Effector memory CD8-positive, alpha-beta T cell (primary cell): Measurements from ENCODE around the gene CDC42EP3.

Source experiments
- ATAC-seq: fragments of 150-1000 bp; cut with Tn5 transposase; replicated peaks from 2 replicates; pipeline ENCODE4 v1.10.0; 2021; ENCODE audit warnings: mild to moderate bottlenecking, moderate library complexity
- DNase-seq, 3 experiments: peaks; one replicate each; pipeline ENCODE4 v3.0.0; 2021
- H3K27ac Mint-ChIP-seq, 2 donors: one replicate each; pipeline ENCODE4 v1.8.0; 2022; ENCODE audit warnings: mild to moderate bottlenecking in 2 of 2, mixed read lengths in 2 of 2, moderate library complexity in 2 of 2
- H3K27me3 Mint-ChIP-seq, 2 donors: one replicate each; pipeline ENCODE4 v1.8.0; 2022; ENCODE audit warnings: mixed read lengths in 2 of 2
- H3K36me3 Mint-ChIP-seq: one replicate; pipeline ENCODE4 v1.8.0; 2022; ENCODE audit warnings: mild to moderate bottlenecking, moderate library complexity, mixed read lengths; ENCODE audit not compliant: insufficient read depth
- H3K4me1 Mint-ChIP-seq, 2 donors: one replicate each; pipeline ENCODE4 v1.8.0; 2022; ENCODE audit warnings: low read depth in 2 of 2, mixed read lengths in 2 of 2
- H3K4me3 Mint-ChIP-seq, 2 donors: one replicate each; pipeline ENCODE4 v1.8.0; 2022; ENCODE audit warnings: mild to moderate bottlenecking in 2 of 2, mixed read lengths in 2 of 2, moderate library complexity in 2 of 2
- H3K9me3 Mint-ChIP-seq, 2 donors: one replicate each; pipeline ENCODE4 v1.8.0; 2022; ENCODE audit warnings: mixed read lengths in 2 of 2

Gene CDC42EP3

DNA sequence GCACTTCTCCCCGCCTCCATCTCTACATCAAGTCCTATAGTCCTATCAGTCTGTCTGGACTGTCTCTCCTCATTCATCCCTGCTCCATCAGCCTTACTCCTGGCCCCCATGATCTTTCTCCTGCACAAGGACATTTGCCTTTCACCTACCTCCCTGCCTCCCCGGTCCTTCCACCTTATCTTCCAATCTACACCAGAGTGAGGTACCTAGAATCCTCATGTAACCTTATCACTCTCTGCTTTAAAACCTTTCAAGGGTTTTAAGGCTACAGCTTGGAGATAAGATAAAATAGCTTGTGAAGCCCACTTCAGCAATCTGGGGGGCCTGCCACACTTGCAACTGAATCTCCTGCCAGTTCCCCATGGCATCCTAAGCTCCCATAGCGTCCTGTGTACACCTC lies 12.8 kb downstream of the CDC42EP3 start:
- peak overlapping the region; percentile 39 to 91 for H3K27ac Mint-ChIP-seq
- H3K9me3 Mint-ChIP-seq: no peaks in the 10 kb centered on the region
- H3K36me3 Mint-ChIP-seq: peaks cover 28% of the 10 kb centered on the region
- peak overlapping the region in 1 of 2 donors; percentile 23 for H3K4me3 Mint-ChIP-seq
- no peak for ATAC-seq
- DNase-seq: no peak
- H3K27me3 Mint-ChIP-seq: no peaks in the 10 kb centered on the region
- H3K4me1 Mint-ChIP-seq: peaks cover 79 to 93% of the 10 kb centered on the region in 2 donors

GRCh38 chr2:37657471-37657870 lies 14.0 kb downstream of the CDC42EP3 start:
- no peaks in the 10 kb centered on the region for H3K27me3 Mint-ChIP-seq
- peak overlapping the region; percentile 9 to 75 for H3K4me3 Mint-ChIP-seq
- peak overlapping the region; percentile 91 to 98 for H3K27ac Mint-ChIP-seq
- DNase-seq (no peak), ATAC-seq (no peak)
- H3K36me3 Mint-ChIP-seq: peaks cover 36% of the 10 kb centered on the region
- no peaks in the 10 kb centered on the region for H3K9me3 Mint-ChIP-seq
- H3K4me1 Mint-ChIP-seq: peaks cover 77 to 93% of the 10 kb centered on the region in 2 donors

- Mint-ChIP-seq H3K27ac (peak overlapping the region; percentile 91 to 98), H3K4me1 (peaks cover 77 to 90% of the 10 kb centered on the region in 2 donors), H3K36me3 (peaks cover 40% of the 10 kb centered on the region), H3K27me3 (no peaks in the 10 kb centered on the region), H3K4me3 (peak overlapping the region; percentile 59 to 75), H3K9me3 (no peaks in the 10 kb centered on the region)
- no peak for DNase-seq
- ATAC-seq: peak; percentile 53
Observed at GRCh38 chr2:37656512-37657423, 14.7 kb downstream of the CDC42EP3 start.

DNA sequence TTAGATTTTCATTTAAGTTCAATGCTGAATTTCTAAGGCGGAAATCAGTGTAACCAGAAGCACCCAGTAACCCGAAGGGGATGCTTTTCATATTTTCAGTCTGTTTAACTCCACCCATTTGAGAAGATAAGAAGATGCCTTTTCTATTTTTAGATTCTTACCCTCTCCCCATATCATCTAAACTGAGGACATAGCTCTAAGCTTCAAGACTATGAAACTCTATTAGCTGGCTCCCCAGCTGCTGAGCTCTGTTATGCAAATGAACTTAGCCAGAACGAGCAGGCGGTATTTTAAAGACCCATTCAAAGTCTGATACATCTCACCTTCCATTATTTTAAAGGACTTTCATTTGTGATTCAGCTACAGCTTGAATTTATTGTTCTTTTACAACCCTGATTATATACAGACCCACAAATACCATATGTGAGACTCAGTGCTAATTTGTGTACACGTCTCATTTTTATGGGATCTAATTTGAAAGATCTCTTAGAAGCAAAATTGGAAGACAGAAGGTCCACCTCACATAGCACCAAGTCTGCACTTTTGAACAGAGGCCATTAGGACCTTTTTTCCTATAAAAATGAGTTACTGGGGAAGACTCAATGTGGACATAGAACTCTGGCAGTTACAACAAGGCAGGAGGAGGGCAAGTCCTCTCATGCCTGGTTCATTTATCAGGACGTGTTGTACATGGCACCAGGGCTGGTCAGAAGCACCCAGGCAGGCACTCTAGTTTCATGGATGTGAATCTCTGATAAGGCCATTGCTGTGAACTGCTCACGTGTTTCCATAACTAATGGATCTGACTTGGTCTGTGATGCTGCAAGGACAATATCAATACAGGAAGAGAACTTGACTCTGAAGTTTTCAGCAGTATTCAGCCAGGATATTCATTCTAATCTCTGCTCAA lies 16.3 kb downstream of the CDC42EP3 start:
- H3K4me1 Mint-ChIP-seq: peaks cover 77 to 88% of the 10 kb centered on the region in 2 donors
- DNase-seq: no peak
- H3K9me3 Mint-ChIP-seq: no peaks in the 10 kb centered on the region
- peak overlapping the region; percentile 68 to 79 for H3K4me3 Mint-ChIP-seq
- ATAC-seq: peak; percentile 31
- no peaks in the 10 kb centered on the region for H3K27me3 Mint-ChIP-seq
- H3K27ac Mint-ChIP-seq: peak overlapping the region; percentile 91 to 98
- H3K36me3 Mint-ChIP-seq: peaks cover 34% of the 10 kb centered on the region

DNA sequence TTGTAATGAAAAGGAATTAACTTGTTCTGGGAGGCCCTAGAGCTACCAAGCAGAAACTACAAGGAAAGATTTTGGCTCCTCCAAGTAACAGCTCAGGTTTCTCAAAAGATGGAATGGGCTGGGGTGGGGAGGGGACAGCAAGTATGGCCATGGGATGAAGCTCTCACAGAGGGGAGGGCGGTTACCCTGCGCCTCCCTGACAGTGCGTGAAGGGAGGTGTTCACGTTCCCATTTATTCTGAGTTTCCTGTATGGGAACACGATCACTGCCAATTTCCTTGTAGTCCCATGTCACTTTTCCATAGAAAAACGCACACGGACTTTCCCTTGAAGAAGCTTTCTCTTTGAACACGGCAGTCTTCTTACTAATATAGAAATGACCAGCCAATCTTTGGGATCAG lies 17.0 kb downstream of the CDC42EP3 start:
- no peak for ATAC-seq
- peak overlapping the region; percentile 91 to 98 for H3K27ac Mint-ChIP-seq

GRCh38 chr2:37653805-37654378 lies 17.6 kb downstream of the CDC42EP3 start:
- H3K36me3 Mint-ChIP-seq: peaks cover 44% of the 10 kb centered on the region
- DNase-seq: no peak
- H3K4me3 Mint-ChIP-seq: peak overlapping the region; percentile 68 to 79

More for the DNA sequence above, 17.0 kb downstream of the CDC42EP3 start:
- Mint-ChIP-seq H3K27me3 (no peaks in the 10 kb centered on the region), H3K4me3 (peak overlapping the region; percentile 68 to 79), H3K36me3 (peaks cover 38% of the 10 kb centered on the region), H3K9me3 (no peaks in the 10 kb centered on the region), H3K4me1 (peaks cover 75 to 88% of the 10 kb centered on the region in 2 donors)
- no peak for DNase-seq

GRCh38 chr2:37653093-37653492 lies 18.3 kb downstream of the CDC42EP3 start:
- no peak for ATAC-seq

More at GRCh38 chr2:37653805-37654378, 17.6 kb downstream of the CDC42EP3 start:
- Mint-ChIP-seq H3K27me3 (no peaks in the 10 kb centered on the region), H3K4me1 (peaks cover 74 to 83% of the 10 kb centered on the region in 2 donors), H3K27ac (peak overlapping the region; percentile 91 to 98), H3K9me3 (no peaks in the 10 kb centered on the region)
- peak; percentile 50 for ATAC-seq

DNA sequence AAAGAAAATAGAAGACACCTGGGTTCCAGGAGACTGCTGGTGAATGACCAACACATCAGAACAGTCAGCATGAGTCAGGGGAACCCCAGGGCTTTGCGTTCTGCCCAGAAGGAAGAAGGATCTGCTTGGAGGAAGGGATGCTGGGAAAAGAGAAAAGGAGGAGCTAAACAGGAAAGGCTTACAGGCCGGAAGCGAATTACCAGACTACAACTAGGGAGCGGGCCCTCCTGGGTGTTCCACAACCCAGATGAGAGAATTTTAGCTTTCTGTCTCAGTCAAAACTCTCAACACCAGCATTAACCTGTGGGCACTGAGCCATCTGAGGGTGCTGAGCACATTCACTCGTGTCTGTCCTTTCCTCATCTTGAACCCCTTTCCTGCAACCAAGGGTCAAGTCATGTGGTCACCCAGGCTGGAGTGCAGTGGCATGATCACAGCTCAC lies 19.2 kb downstream of the CDC42EP3 start:
- no peak for ATAC-seq
- Mint-ChIP-seq H3K9me3 (no peaks in the 10 kb centered on the region), H3K4me3 (peak overlapping the region; percentile 68 to 79), H3K36me3 (peaks cover 54% of the 10 kb centered on the region), H3K27ac (peak overlapping the region; percentile 91 to 98), H3K27me3 (no peaks in the 10 kb centered on the region), H3K4me1 (peaks cover 77 to 83% of the 10 kb centered on the region in 2 donors)
- DNase-seq: no peak

More at GRCh38 chr2:37653093-37653492, 18.3 kb downstream of the CDC42EP3 start:
- H3K27me3 Mint-ChIP-seq: no peaks in the 10 kb centered on the region
- DNase-seq: no peak
- no peaks in the 10 kb centered on the region for H3K9me3 Mint-ChIP-seq
- peak overlapping the region; percentile 68 to 79 for H3K4me3 Mint-ChIP-seq
- H3K27ac Mint-ChIP-seq: peak overlapping the region; percentile 91 to 98
- H3K36me3 Mint-ChIP-seq: peaks cover 52% of the 10 kb centered on the region
- H3K4me1 Mint-ChIP-seq: peaks cover 76 to 83% of the 10 kb centered on the region in 2 donors

DNA sequence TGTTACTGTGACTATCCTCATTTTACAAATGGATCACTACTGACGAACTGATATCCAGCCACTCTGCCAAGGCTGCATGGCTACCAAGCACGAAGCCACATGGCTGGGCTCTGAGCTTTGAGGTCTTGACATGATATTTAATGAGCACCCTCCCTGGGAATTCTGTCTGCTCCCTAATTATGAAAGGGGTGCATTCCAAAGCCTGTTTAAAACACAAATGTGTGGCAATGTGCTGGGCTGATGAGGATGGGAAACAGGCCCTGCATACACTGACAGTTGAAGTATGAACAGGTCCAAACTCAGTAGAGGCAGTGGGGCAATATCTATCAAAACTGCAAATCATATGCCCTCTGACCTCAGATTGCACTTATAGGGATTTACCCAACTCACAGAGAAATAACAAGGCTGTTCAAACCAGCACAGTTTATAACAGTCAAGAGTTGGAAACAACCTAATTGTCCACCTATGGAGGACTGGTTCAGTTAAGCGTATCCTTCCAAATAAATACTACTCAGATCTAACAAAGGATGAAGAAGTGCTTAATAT lies 20.8 kb downstream of the CDC42EP3 start:
- ATAC-seq: no peak
- H3K4me1 Mint-ChIP-seq: peaks cover 84 to 86% of the 10 kb centered on the region in 2 donors
- H3K4me3 Mint-ChIP-seq: peak overlapping the region; percentile 26 to 68
- peak overlapping the region; percentile 91 to 98 for H3K27ac Mint-ChIP-seq
- DNase-seq: no peak
- no peaks in the 10 kb centered on the region for H3K9me3 Mint-ChIP-seq
- H3K36me3 Mint-ChIP-seq: peaks cover 70% of the 10 kb centered on the region
- H3K27me3 Mint-ChIP-seq: no peaks in the 10 kb centered on the region

- Mint-ChIP-seq H3K9me3 (no peaks in the 10 kb centered on the region), H3K36me3 (peaks cover 69% of the 10 kb centered on the region), H3K4me1 (peaks cover 77 to 83% of the 10 kb centered on the region in 2 donors), H3K27me3 (no peaks in the 10 kb centered on the region), H3K27ac (peak overlapping the region; percentile 91 to 98), H3K4me3 (peak overlapping the region; percentile 81 to 87)
- DNase-seq: no peak
- no peak for ATAC-seq
Observed at GRCh38 chr2:37649518-37649917, 21.9 kb downstream of the CDC42EP3 start.

DNA sequence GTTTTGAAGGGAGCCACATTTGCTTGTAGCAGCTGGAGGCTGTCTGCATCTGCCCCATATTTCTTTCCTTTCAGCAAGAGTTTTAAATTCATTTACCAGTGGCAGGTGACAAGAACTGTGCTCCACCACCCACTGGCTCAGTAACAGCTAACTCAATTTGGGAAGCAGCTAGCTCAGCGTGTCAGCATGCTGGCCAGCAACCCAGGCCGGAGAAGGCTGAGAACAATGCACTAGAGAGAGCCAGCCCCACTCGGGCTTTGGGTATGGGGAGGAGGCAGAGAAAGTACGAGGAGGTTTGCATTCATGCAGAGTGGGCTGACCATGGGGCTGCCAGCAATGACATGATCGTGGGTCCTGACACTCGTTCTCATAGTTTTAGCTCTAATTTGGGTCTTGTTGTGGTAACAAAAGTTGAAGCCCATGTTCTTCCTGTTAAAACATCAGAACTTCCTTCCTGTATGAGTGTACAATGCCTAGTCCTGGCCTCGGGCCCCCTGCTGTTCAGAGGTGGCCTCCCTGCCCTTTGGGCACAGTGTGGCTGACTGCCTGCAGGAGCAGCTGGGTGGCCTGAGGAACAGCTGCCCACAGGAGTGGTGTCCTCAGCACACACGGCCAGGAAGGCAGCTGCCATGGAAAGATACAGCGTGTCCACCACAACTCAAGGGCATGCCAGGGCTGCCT lies 23.0 kb downstream of the CDC42EP3 start:
- Mint-ChIP-seq H3K27me3 (no peaks in the 10 kb centered on the region), H3K27ac (peak overlapping the region; percentile 91 to 98), H3K4me1 (peaks cover 81 to 86% of the 10 kb centered on the region in 2 donors), H3K9me3 (no peaks in the 10 kb centered on the region), H3K36me3 (peaks cover 69% of the 10 kb centered on the region), H3K4me3 (peak overlapping the region; percentile 81 to 87)
- DNase-seq (peak; percentile 44 to 46 (median 46)), ATAC-seq (peak; percentile 82)

DNA sequence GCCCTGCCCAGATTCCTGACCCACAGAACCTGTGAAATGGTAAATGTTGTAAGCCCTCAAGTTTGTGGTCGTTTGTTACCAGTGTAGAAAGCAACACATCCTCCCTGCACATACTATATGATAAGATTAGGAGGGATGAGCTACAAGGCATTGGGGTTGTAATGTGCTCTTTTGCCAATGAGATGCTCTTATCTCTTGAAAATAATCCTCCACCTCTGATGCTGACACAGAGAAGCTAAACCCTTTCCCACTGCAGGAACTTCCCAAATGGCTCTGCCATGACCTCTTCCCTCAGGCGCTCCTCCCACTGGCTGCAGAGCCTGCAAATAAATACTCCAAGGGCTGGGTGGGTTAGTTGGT lies 23.5 kb downstream of the CDC42EP3 start:
- peak overlapping the region; percentile 81 to 87 for H3K4me3 Mint-ChIP-seq
- H3K4me1 Mint-ChIP-seq: peaks cover 82 to 87% of the 10 kb centered on the region in 2 donors
- H3K9me3 Mint-ChIP-seq: no peaks in the 10 kb centered on the region
- no peaks in the 10 kb centered on the region for H3K27me3 Mint-ChIP-seq
- H3K27ac Mint-ChIP-seq: peak overlapping the region; percentile 91 to 98
- peaks cover 69% of the 10 kb centered on the region for H3K36me3 Mint-ChIP-seq
- DNase-seq: no peak
- no peak for ATAC-seq
